PC-9 (cell line): ENCODE data around the gene SUFU. TPM values are rescaled to one million over a fixed set of nuclear protein-coding genes. Genes with fewer than 3 reads are reported as not detected.

ENCODE experiments used
- BruUV-seq: library from RNA; stranded (reverse); fragments of 400-500 nt; replicated peaks from 2 replicates; lab custom pipeline; 2021; lab: Mats Ljungman, UMichigan
- CTCF ChIA-PET: fragments of 300-600 bp; sonication (Branson Sonifier 250); formaldehyde crosslinking; loops from one replicate; lab custom pipeline; 2022; ENCODE audit warnings: antibody characterized with exemption; lab: Charles Lee
- POLR2A ChIA-PET: fragments of 300-600 bp; sonication (Branson Sonifier 250); formaldehyde crosslinking; loops from one replicate; lab custom pipeline; 2022; ENCODE audit warnings: antibody characterized with exemption; ENCODE audit not compliant: unreplicated experiment; lab: Charles Lee
- DNase-seq, 2 experiments: peaks; one replicate each; pipeline versions ENCODE4 v3.0.0 to v3.0.0-alpha.2; 2015 to 2022; ENCODE audit warnings: mixed read lengths in 1 of 2
- H2AFZ ChIP-seq: fragments of 200-600 bp; sonication (generic); 2 replicates; pipeline ENCODE4 v1.8.1; 2017; ENCODE audit warnings: antibody characterized with exemption
- H3F3A ChIP-seq: fragments of 200-600 bp; sonication (generic); 2 replicates; pipeline ENCODE4 v1.8.1; 2017; ENCODE audit warnings: antibody characterized with exemption, mild to moderate bottlenecking, low read depth; ENCODE audit not compliant: insufficient read depth
- H3K27ac ChIP-seq: fragments of 200-600 bp; sonication (generic); 2 replicates; pipeline ENCODE4 v1.6.1; 2016; ENCODE audit warnings: mixed run types
- H3K27me3 ChIP-seq: fragments of 200-600 bp; sonication (generic); 2 replicates; pipeline ENCODE4 v1.6.1; 2016; ENCODE audit warnings: low read depth, mixed run types; ENCODE audit not compliant: insufficient read depth
- H3K36me3 ChIP-seq: fragments of 200-600 bp; sonication (generic); 2 replicates; pipeline ENCODE4 v1.6.1; 2016; ENCODE audit warnings: low read depth, mixed run types
- H3K4me1 ChIP-seq: fragments of 200-600 bp; sonication (generic); replicated peaks from 2 replicates; pipeline ENCODE4 v1.6.1; 2016; ENCODE audit warnings: mixed run types; ENCODE audit not compliant: insufficient read depth
- H3K4me2 ChIP-seq: fragments of 200-600 bp; sonication (generic); 2 replicates; pipeline ENCODE4 v1.6.1; 2017; ENCODE audit warnings: mixed run types
- H3K4me3 ChIP-seq: fragments of 200-600 bp; sonication (generic); 2 replicates; pipeline ENCODE4 v1.6.1; 2016; ENCODE audit warnings: mixed run types
- H3K79me2 ChIP-seq: fragments of 200-600 bp; sonication (generic); 2 replicates; pipeline ENCODE4 v1.6.1; 2017; ENCODE audit warnings: low read depth, mixed run types
- H3K9me2 ChIP-seq: fragments of 200-600 bp; sonication (generic); 2 replicates; pipeline ENCODE4 v1.8.1; 2017; ENCODE audit warnings: mild to moderate bottlenecking; ENCODE audit not compliant: insufficient read depth
- H3K9me3 ChIP-seq: fragments of 200-600 bp; sonication (generic); 2 replicates; pipeline ENCODE4 v1.8.1; 2016; ENCODE audit warnings: low read depth; ENCODE audit not compliant: insufficient read depth
- H4K20me1 ChIP-seq: fragments of 200-600 bp; sonication (generic); 2 replicates; pipeline ENCODE4 v1.8.1; 2017; ENCODE audit not compliant: insufficient read depth
- CTCF ChIP-seq: fragments of 200-600 bp; sonication (generic); conservative IDR thresholded peaks from 2 replicates; pipeline ENCODE4 v1.6.1; 2017; ENCODE audit warnings: mixed run types, antibody characterized with exemption, mild to moderate bottlenecking, moderate library complexity
- EZH2 ChIP-seq: fragments of 200-600 bp; sonication (generic); IDR thresholded peaks from 2 replicates; pipeline ENCODE4 v1.8.0; 2017; ENCODE audit warnings: antibody characterized with exemption, low read depth
- intact Hi-C: fragments of 100-400 bp; cut with micrococcal nuclease; formaldehyde crosslinking; loops from one replicate; pipeline ENCODE4 v1.10.0; 2022; ENCODE audit not compliant: unreplicated experiment
- total RNA-seq: library from RNA; stranded (reverse); gene quantifications from 2 replicates; pipeline ENCODE4 v1.2.3, GENCODE V29; 2021

Gene SUFU
- total RNA-seq, 1 experiment from 2014 or later: 20.2 TPM

- intact Hi-C loops: loop anchor here (10.0 kb wide), 1 partner anchor 353 kb away; the partner anchor contains the start of gene NOLC1
These were observed 3.7 kb downstream of the SUFU start for GRCh38 chr10:102507521-102507920.

DNA sequence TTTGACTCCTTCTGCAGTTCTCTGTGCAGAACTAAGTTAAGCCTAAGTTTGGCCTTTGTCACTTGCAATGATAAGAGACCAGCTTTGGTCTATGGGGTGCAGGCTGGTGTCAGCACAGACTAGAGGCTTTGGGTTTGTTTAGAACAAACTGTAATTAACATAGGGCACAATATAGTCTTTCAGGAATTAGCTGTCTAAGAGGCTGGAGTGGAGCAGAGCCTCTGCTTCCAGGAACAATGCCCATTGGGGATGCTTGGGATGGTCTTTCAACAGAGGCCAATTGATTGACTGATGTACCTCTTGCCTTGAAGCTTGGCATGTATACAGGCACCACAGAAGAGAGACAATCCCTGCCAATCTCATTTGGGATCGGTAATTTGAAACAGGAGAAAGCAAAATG is 4.7 kb downstream of the SUFU start:
- Histone ChIP-seq H3K27ac (peak overlapping the region; percentile 70; the same call in 1 of the 2 replicates), H3K4me1 (peaks cover 44% of the 10 kb centered on the region), H3K4me2 (no peak overlapping the region), H3F3A (peaks cover 18% of the 10 kb centered on the region), H4K20me1 (no peaks in the 10 kb centered on the region), H3K36me3 (no peaks in the 10 kb centered on the region), H2AFZ (no peak overlapping the region), H3K9me2 (no peaks in the 10 kb centered on the region), H3K79me2 (peaks cover 33% of the 10 kb centered on the region), H3K4me3 (no peak overlapping the region), H3K27me3 (no peaks in the 10 kb centered on the region), H3K9me3 (no peaks in the 10 kb centered on the region)
- TF ChIP-seq EZH2 (no peak), CTCF (no peak)
- BruUV-seq: no TSS peak
- CTCF ChIA-PET: interaction anchor here (0.7 kb wide), 1 partner anchor 281 kb away, joined by 8 read pairs; no protein-coding TSS in a partner anchor
- intact Hi-C loops: loop anchor here (10.0 kb wide), 1 partner anchor 354 kb away; the partner anchor contains the start of gene NOLC1
- POLR2A ChIA-PET: interaction anchor here (0.5 kb wide), 1 partner anchor 1337 kb away, joined by 6 read pairs; no protein-coding TSS in a partner anchor
- no peak for DNase-seq

More at GRCh38 chr10:102507521-102507920, 3.7 kb downstream of the SUFU start:
- no peak overlapping the region for H3K4me3 ChIP-seq
- no peaks in the 10 kb centered on the region for H3K9me2 ChIP-seq
- no peak overlapping the region for H2AFZ ChIP-seq
- DNase-seq: no peak
- no TSS peak for BruUV-seq
- H3K27me3 ChIP-seq: no peaks in the 10 kb centered on the region
- CTCF ChIA-PET: interaction anchor here (0.7 kb wide), 1 partner anchor 282 kb away, joined by 8 read pairs; no protein-coding TSS in a partner anchor
- peaks cover 33% of the 10 kb centered on the region for H3K79me2 ChIP-seq
- H3K9me3 ChIP-seq: no peaks in the 10 kb centered on the region
- POLR2A ChIA-PET: no interaction called here
- TF ChIP-seq EZH2 (no peak), CTCF (no peak)
- peak overlapping the region; percentile 47 for H3K4me2 ChIP-seq
- no peak overlapping the region for H3K27ac ChIP-seq
- peaks cover 24% of the 10 kb centered on the region for H3F3A ChIP-seq
- peaks cover 44% of the 10 kb centered on the region for H3K4me1 ChIP-seq
- H4K20me1 ChIP-seq: no peaks in the 10 kb centered on the region
- H3K36me3 ChIP-seq: no peaks in the 10 kb centered on the region

GRCh38 chr10:102509387-102509786 is 5.6 kb downstream of the SUFU start:
- ChIA-PET CTCF (no interaction called here), POLR2A (no interaction called here)
- H3K4me2 ChIP-seq: peak overlapping the region; percentile 63
- intact Hi-C loops: loop anchor here (10.0 kb wide), 1 partner anchor 355 kb away; the partner anchor contains the start of gene NOLC1
- peak overlapping the region; percentile 70 for H3K27ac ChIP-seq
- H3K9me2 ChIP-seq: no peaks in the 10 kb centered on the region
- H3K27me3 ChIP-seq: no peaks in the 10 kb centered on the region
- H2AFZ ChIP-seq: no peak overlapping the region
- no peaks in the 10 kb centered on the region for H4K20me1 ChIP-seq
- DNase-seq: peak; percentile 25 to 91
- peaks cover 29% of the 10 kb centered on the region for H3K79me2 ChIP-seq
- H3F3A ChIP-seq: peaks cover 18% of the 10 kb centered on the region
- H3K4me3 ChIP-seq: no peak overlapping the region
- TF ChIP-seq CTCF (no peak), EZH2 (no peak)
- BruUV-seq: no TSS peak
- H3K4me1 ChIP-seq: peaks cover 44% of the 10 kb centered on the region
- no peaks in the 10 kb centered on the region for H3K9me3 ChIP-seq
- no peaks in the 10 kb centered on the region for H3K36me3 ChIP-seq
